Loucy (cell line): Measurements from ENCODE around the gene SMIM14.
"Not testable (repeated sequence)": the region's sequence is repeated elsewhere in the genome, so short reads cannot be mapped to it uniquely, and the experiment has no call there.

ENCODE experiments used
- EZH2phosphoT487 ChIP-seq: fragments of 200-600 bp; IDR thresholded peaks from 2 replicates; pipeline ENCODE4 v1.6.1; 2018; ENCODE audit warnings: antibody characterized with exemption, mild to moderate bottlenecking, moderate library complexity, borderline replicate concordance
- TF ChIP-seq, protein P1 (sequence below): fragments of 200-600 bp; sonication (generic); conservative IDR thresholded peaks from 2 replicates; pipeline ENCODE4 v1.5.1; 2014; ENCODE audit warnings: mild to moderate bottlenecking, antibody characterized with exemption, low read length

DNA sequence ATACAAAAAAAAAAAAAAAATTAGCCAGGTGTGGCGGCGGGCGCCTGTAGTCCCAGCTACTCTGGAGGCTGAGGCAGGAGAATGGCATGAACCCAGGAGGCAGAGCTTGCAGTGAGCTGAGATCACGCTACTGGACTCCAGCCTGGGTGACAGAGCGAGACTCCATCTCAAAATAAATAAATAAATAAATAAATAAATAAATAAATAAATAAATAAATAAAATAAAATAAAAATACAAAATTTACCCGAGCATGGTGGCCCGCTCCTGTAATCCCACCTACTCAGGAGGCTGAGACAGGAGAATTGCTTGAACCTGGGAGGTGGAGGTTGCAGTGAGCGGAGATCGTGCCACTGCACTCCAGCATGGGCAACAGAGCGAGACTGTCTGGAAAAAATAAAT is 37.0 kb upstream of the SMIM14 start:
- TF ChIP-seq, protein P1, sequence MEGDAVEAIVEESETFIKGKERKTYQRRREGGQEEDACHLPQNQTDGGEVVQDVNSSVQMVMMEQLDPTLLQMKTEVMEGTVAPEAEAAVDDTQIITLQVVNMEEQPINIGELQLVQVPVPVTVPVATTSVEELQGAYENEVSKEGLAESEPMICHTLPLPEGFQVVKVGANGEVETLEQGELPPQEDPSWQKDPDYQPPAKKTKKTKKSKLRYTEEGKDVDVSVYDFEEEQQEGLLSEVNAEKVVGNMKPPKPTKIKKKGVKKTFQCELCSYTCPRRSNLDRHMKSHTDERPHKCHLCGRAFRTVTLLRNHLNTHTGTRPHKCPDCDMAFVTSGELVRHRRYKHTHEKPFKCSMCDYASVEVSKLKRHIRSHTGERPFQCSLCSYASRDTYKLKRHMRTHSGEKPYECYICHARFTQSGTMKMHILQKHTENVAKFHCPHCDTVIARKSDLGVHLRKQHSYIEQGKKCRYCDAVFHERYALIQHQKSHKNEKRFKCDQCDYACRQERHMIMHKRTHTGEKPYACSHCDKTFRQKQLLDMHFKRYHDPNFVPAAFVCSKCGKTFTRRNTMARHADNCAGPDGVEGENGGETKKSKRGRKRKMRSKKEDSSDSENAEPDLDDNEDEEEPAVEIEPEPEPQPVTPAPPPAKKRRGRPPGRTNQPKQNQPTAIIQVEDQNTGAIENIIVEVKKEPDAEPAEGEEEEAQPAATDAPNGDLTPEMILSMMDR = not testable (repeated sequence)
- TF ChIP-seq EZH2phosphoT487 = not testable (repeated sequence)
